OCI-LY3 (cell line): ENCODE results near the gene MYL3.
A peak's percentile ranks its signal among the peaks of the same experiment; 100 is the strongest.

Experiments
- H2AFZ ChIP-seq: fragments of 200-600, 300-600 bp; shearing (Covaris generic); 2 replicates; pipeline ENCODE4 v1.6.0; 2014; ENCODE audit warnings: antibody characterized with exemption, low read depth, low read length
- H3K27ac ChIP-seq: fragments of 200-600, 300-600 bp; sonication (generic); 2 replicates; pipeline ENCODE4 v1.5.1; 2014; ENCODE audit warnings: mild to moderate bottlenecking, low read length, moderate library complexity, mixed read lengths
- H3K27me3 ChIP-seq: fragments of 200-600, 300-600 bp; sonication (generic); 2 replicates; pipeline ENCODE4 v1.6.1; 2014; ENCODE audit warnings: low read depth, low read length, mixed read lengths
- H3K36me3 ChIP-seq: fragments of 200-600, 300-600 bp; sonication (generic); replicated peaks from 2 replicates; pipeline ENCODE3; 2014; ENCODE audit warnings: low read depth, low read length, mixed read lengths
- H3K4me1 ChIP-seq: fragments of 300-600, 200-600 bp; sonication (generic); 2 replicates; pipeline ENCODE4 v1.6.1; 2014; ENCODE audit warnings: low read length, mixed read lengths
- H3K4me2 ChIP-seq: fragments of 200-600, 300-600 bp; sonication (generic); 2 replicates; pipeline ENCODE4 v1.6.1; 2014; ENCODE audit warnings: low read length, mixed read lengths
- H3K4me3 ChIP-seq: fragments of 300-600, 200-600 bp; sonication (generic); 2 replicates; pipeline ENCODE4 v1.5.1; 2014; ENCODE audit warnings: antibody characterized with exemption, mild to moderate bottlenecking, low read length, moderate library complexity
- H3K79me2 ChIP-seq: fragments of 300-600, 200-600 bp; shearing (Covaris generic); 2 replicates; pipeline ENCODE4 v1.6.1; 2014; ENCODE audit warnings: mild to moderate bottlenecking, low read length, mixed read lengths
- H3K9ac ChIP-seq: fragments of 300-600, 200-600 bp; shearing (Covaris generic); 2 replicates; pipeline ENCODE4 v1.6.0; 2014; ENCODE audit warnings: mild to moderate bottlenecking, low read length, moderate library complexity
- H3K9me3 ChIP-seq: fragments of 200-600, 300-600 bp; shearing (Covaris generic); 2 replicates; pipeline ENCODE4 v1.6.1; 2014; ENCODE audit warnings: low read length, mixed read lengths; ENCODE audit not compliant: insufficient read depth
- H4K20me1 ChIP-seq: fragments of 200-600, 300-600 bp; sonication (generic); 2 replicates; pipeline ENCODE4 v1.6.1; 2016; ENCODE audit warnings: low read length, mixed read lengths; ENCODE audit not compliant: insufficient read depth
- CTCF ChIP-seq: fragments of 200-600, 300-600 bp; sonication (generic); IDR thresholded peaks from 2 replicates; pipeline ENCODE4 v1.5.1; 2014; ENCODE audit warnings: antibody characterized with exemption, low read length, low read depth
- EZH2phosphoT487 ChIP-seq: fragments of 200-600 bp; shearing (Covaris generic); IDR thresholded peaks from 2 replicates; pipeline ENCODE4 v1.6.1; 2018; ENCODE audit warnings: antibody characterized with exemption, mixed run types, low read depth

MYL3 gene

DNA sequence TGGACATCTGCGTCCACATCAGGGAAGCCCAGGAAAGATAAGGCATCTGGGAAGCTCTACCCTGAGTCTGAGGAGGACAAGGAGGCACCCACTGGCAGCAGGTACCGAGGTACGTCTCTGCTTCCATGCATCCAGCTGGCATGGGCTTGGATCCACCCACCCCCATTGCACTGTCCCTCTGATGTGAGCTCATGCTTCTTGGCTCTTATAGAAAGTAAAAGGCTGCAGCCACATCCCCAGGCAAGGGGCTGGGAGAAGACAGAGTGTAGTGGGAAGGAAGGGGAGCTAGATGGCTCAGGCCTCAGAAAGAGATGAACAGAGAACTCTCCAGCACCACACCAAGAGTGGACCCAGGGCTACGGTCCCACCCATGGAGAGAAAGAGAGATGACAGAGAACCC, 32.5 kb upstream of the MYL3 start:
- no peaks in the 10 kb centered on the region for H3K36me3 ChIP-seq
- H3K4me3 ChIP-seq = no peak overlapping the region
- H3K4me2 ChIP-seq = no peak overlapping the region
- TF ChIP-seq CTCF (no peak), EZH2phosphoT487 (no peak)
- no peaks in the 10 kb centered on the region for H3K9me3 ChIP-seq
- H3K9ac ChIP-seq = no peak overlapping the region
- no peaks in the 10 kb centered on the region for H3K79me2 ChIP-seq
- H3K27me3 ChIP-seq = peaks cover 11% of the 10 kb centered on the region
- peaks cover 19% of the 10 kb centered on the region for H3K4me1 ChIP-seq
- no peak overlapping the region for H3K27ac ChIP-seq
- H2AFZ ChIP-seq = no peak overlapping the region
- no peaks in the 10 kb centered on the region for H4K20me1 ChIP-seq

GRCh38 chr3:46895204-46895660, 32.0 kb upstream of the MYL3 start:
- H3K27ac ChIP-seq = no peak overlapping the region
- TF ChIP-seq EZH2phosphoT487 = no peak
- peak; percentile 96 for TF ChIP-seq CTCF
- no peaks in the 10 kb centered on the region for H3K79me2 ChIP-seq
- peaks cover 11% of the 10 kb centered on the region for H3K27me3 ChIP-seq
- H3K9me3 ChIP-seq = no peaks in the 10 kb centered on the region
- no peak overlapping the region for H3K9ac ChIP-seq
- H3K4me1 ChIP-seq = peaks cover 19% of the 10 kb centered on the region
- no peak overlapping the region for H2AFZ ChIP-seq
- H4K20me1 ChIP-seq = no peaks in the 10 kb centered on the region
- H3K4me3 ChIP-seq = no peak overlapping the region
- H3K4me2 ChIP-seq = no peak overlapping the region
- H3K36me3 ChIP-seq = no peaks in the 10 kb centered on the region

GRCh38 chr3:46894256-46894655, 31.0 kb upstream of the MYL3 start:
- H3K4me3 ChIP-seq = no peak overlapping the region
- no peak overlapping the region for H3K27ac ChIP-seq
- H3K4me1 ChIP-seq = peaks cover 19% of the 10 kb centered on the region

GRCh38 chr3:46893763-46894162, 30.5 kb upstream of the MYL3 start:
- H4K20me1 ChIP-seq = no peaks in the 10 kb centered on the region
- peak overlapping the region; percentile 82 for H3K4me2 ChIP-seq
- no peak overlapping the region for H2AFZ ChIP-seq
- no peaks in the 10 kb centered on the region for H3K79me2 ChIP-seq
- H3K27ac ChIP-seq = no peak overlapping the region
- H3K4me3 ChIP-seq = peak overlapping the region; percentile 89; the same call in 1 of the 2 replicates
- no peak overlapping the region for H3K9ac ChIP-seq
- H3K9me3 ChIP-seq = no peaks in the 10 kb centered on the region
- TF ChIP-seq EZH2phosphoT487 (no peak), CTCF (no peak)
- peaks cover 11% of the 10 kb centered on the region for H3K27me3 ChIP-seq
- no peaks in the 10 kb centered on the region for H3K36me3 ChIP-seq
- H3K4me1 ChIP-seq = peaks cover 19% of the 10 kb centered on the region

More at GRCh38 chr3:46894256-46894655, 31.0 kb upstream of the MYL3 start:
- Histone ChIP-seq H3K4me2 (no peak overlapping the region), H4K20me1 (no peaks in the 10 kb centered on the region), H2AFZ (no peak overlapping the region), H3K79me2 (no peaks in the 10 kb centered on the region), H3K36me3 (no peaks in the 10 kb centered on the region), H3K9me3 (no peaks in the 10 kb centered on the region), H3K9ac (no peak overlapping the region), H3K27me3 (peaks cover 11% of the 10 kb centered on the region)
- no peak for TF ChIP-seq CTCF
- no peak for TF ChIP-seq EZH2phosphoT487
